ENCODE data around the gene ZGRF1.

- TF ChIP-seq CTCF (IDR thresholded peaks at IDR 0.05) = no peak
- TF ChIP-seq POLR2A (IDR thresholded peaks at IDR 0.05) = no peak
- TF ChIP-seq POLR2AphosphoS5 (IDR thresholded peaks at IDR 0.05) = no peak
Measured at GRCh38 chr4:112516471-112517066, 120.1 kb downstream of the ZGRF1 start.
